Osteoblast (primary cell): Measurements from ENCODE around the gene NF2. TPM values are rescaled to one million over a fixed set of nuclear protein-coding genes. Genes with fewer than 3 reads are reported as not detected.

Source experiments
- DNase-seq: peaks from one replicate; pipeline ENCODE4 v3.0.0; 2011; ENCODE audit warnings: low spot score, mixed read lengths; ENCODE audit not compliant: insufficient read length; ENCODE audit errors: missing footprints
- H2AFZ ChIP-seq: 2 replicates; pipeline ENCODE4 v1.6.0; 2011; ENCODE audit warnings: mild to moderate bottlenecking, low read length
- H3K27ac ChIP-seq: 2 replicates; pipeline ENCODE4 v1.5.1; 2011; ENCODE audit warnings: mild to moderate bottlenecking, low read depth, low read length, moderate library complexity
- H3K27me3 ChIP-seq: 2 replicates; pipeline ENCODE4 v1.6.0; 2012; ENCODE audit warnings: mild to moderate bottlenecking, control low read depth, inconsistent platforms, low read length, moderate library complexity; ENCODE audit not compliant: insufficient read depth
- H3K36me3 ChIP-seq: 2 replicates; pipeline ENCODE4 v1.5.1; 2011; ENCODE audit warnings: mild to moderate bottlenecking, low read length, control low read depth, moderate library complexity; ENCODE audit not compliant: insufficient read depth
- H3K4me1 ChIP-seq: 2 replicates; pipeline ENCODE4 v1.5.1; 2011; ENCODE audit warnings: mild to moderate bottlenecking, low read length, control low read depth, moderate library complexity; ENCODE audit not compliant: insufficient read depth
- H3K4me2 ChIP-seq: 2 replicates; pipeline ENCODE4 v1.6.0; 2011; ENCODE audit warnings: mild to moderate bottlenecking, low read length; ENCODE audit not compliant: insufficient read depth
- H3K4me3 ChIP-seq: fragments of 200-600 bp; sonication (generic); 3 replicates; pipeline ENCODE4 v1.5.1; 2012; ENCODE audit warnings: mild to moderate bottlenecking, low read length, inconsistent platforms; ENCODE audit not compliant: insufficient read depth
- H3K79me2 ChIP-seq: 2 replicates; pipeline ENCODE4 v1.6.0; 2012; ENCODE audit warnings: mild to moderate bottlenecking, low read length, control low read depth, inconsistent platforms; ENCODE audit not compliant: insufficient read depth
- H3K9me3 ChIP-seq: 2 replicates; pipeline ENCODE4 v1.5.1; 2011; ENCODE audit warnings: low read depth, low read length, control low read depth
- H4K20me1 ChIP-seq: 2 replicates; pipeline ENCODE4 v1.6.0; 2012; ENCODE audit warnings: mild to moderate bottlenecking, low read length, control low read depth; ENCODE audit not compliant: insufficient read depth
- CTCF ChIP-seq: IDR thresholded peaks from 2 replicates; pipeline ENCODE4 v1.5.1; 2011; ENCODE audit warnings: mild to moderate bottlenecking, low read depth, low read length, moderate library complexity; ENCODE audit errors: extremely low read depth
- total RNA-seq: library from RNA; depleted of rRNA; stranded (reverse); fragments of >200 nt; gene quantifications from 2 replicates; pipeline ENCODE4 v1.2.3, GENCODE V29; 2012

The NF2 gene
- total RNA-seq, 1 donor, result 72.7 TPM

DNA sequence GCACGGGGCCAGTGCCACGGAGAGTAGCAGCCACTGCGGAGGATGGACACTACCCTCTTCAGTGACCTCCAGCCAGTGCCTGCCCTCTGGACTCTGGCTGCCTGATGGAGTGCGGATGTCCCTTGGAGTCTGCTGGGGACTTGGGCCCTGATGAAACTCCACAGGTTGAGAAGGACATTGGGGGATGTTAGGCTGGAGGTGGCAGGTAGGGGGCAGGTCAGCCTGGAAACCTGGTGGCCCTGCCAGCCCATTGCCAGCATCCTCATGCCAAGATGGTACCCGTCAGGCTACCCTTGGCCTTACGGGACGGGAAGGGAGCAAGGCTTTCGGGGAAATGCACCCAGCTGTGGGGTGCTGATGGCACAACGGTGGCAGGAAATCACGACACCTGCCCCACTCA, 120.3 kb downstream of the NF2 start:
- peaks cover 29% of the 10 kb centered on the region for H3K27me3 ChIP-seq
- no peaks in the 10 kb centered on the region for H4K20me1 ChIP-seq
- no peaks in the 10 kb centered on the region for H3K9me3 ChIP-seq
- DNase-seq, result no peak
- no peak overlapping the region for H2AFZ ChIP-seq
- no peaks in the 10 kb centered on the region for H3K4me1 ChIP-seq
- no peaks in the 10 kb centered on the region for H3K36me3 ChIP-seq
- TF ChIP-seq CTCF, result no peak
- no peak overlapping the region for H3K4me3 ChIP-seq
- no peak overlapping the region for H3K27ac ChIP-seq
- H3K4me2 ChIP-seq, result no peak overlapping the region
- no peaks in the 10 kb centered on the region for H3K79me2 ChIP-seq

DNA sequence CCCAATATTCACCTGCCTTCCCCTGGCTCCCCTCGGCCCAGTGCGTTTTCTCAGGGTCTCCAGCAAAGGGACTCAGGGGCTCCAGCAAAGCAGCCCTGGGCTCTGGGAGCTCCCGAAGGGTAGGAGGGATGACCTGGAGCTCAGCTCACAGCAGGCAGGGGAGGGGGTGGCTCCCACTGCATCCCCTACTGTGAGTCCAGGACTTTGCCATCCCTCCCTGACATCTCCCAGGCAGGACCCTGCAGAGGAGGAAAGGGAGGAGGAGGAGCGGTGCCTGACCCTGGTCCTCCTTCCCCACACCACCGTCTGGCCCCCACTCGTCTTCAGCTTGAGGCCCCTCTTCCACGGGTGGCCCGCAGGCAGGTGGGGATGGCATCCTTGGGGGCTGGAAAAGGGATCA, 121.4 kb downstream of the NF2 start:
- Histone ChIP-seq H3K27me3 (peaks cover 20% of the 10 kb centered on the region), H3K4me1 (no peaks in the 10 kb centered on the region), H4K20me1 (no peaks in the 10 kb centered on the region), H3K27ac (no peak overlapping the region), H3K4me2 (no peak overlapping the region), H3K79me2 (no peaks in the 10 kb centered on the region), H3K9me3 (no peaks in the 10 kb centered on the region), H3K36me3 (no peaks in the 10 kb centered on the region), H2AFZ (no peak overlapping the region), H3K4me3 (no peak overlapping the region)
- peak; percentile 94 for DNase-seq
- TF ChIP-seq CTCF, result no peak

DNA sequence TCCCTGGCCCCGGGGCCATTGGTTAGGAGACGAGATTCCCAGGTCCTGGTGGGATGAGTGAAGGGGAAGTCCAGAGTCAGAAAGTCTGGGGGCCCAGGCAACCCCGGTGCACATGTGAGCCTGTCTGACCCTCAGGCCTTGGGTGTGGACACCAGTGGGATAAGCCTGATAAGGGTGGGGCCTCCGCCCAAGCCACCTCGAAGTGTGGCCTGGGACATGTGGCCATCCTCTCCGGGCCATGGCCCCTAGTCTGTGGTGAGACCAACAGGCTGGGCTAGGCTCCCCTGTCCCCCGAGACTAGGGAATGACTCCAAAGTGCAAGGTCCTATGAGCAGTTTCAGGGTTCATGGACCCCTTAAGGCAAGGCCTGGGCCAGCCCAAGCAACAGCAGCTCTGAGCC, 122.7 kb downstream of the NF2 start:
- H3K9me3 ChIP-seq, result no peaks in the 10 kb centered on the region
- H3K4me3 ChIP-seq, result no peak overlapping the region
- no peak for DNase-seq
- no peak overlapping the region for H3K27ac ChIP-seq
- peaks cover 17% of the 10 kb centered on the region for H3K27me3 ChIP-seq
- no peaks in the 10 kb centered on the region for H3K4me1 ChIP-seq
- H3K4me2 ChIP-seq, result no peak overlapping the region
- no peaks in the 10 kb centered on the region for H4K20me1 ChIP-seq
- H3K79me2 ChIP-seq, result no peaks in the 10 kb centered on the region
- TF ChIP-seq CTCF, result no peak
- H2AFZ ChIP-seq, result no peak overlapping the region
- H3K36me3 ChIP-seq, result no peaks in the 10 kb centered on the region

GRCh38 chr22:29726512-29727130, 123.2 kb downstream of the NF2 start:
- Histone ChIP-seq H3K4me2 (peak overlapping the region; percentile 28), H3K36me3 (no peaks in the 10 kb centered on the region), H3K79me2 (no peaks in the 10 kb centered on the region), H3K27me3 (peaks cover 12% of the 10 kb centered on the region), H3K4me3 (no peak overlapping the region), H2AFZ (no peak overlapping the region), H3K27ac (no peak overlapping the region), H3K4me1 (no peaks in the 10 kb centered on the region), H4K20me1 (no peaks in the 10 kb centered on the region), H3K9me3 (no peaks in the 10 kb centered on the region)
- no peak for TF ChIP-seq CTCF
- no peak for DNase-seq
